Right atrium auricular region (tissue), 2 donors: Measurements from ENCODE around the gene DBN1. TPM values are rescaled to one million over a fixed set of nuclear protein-coding genes. Genes with fewer than 3 reads are reported as not detected.

ENCODE experiments used
- DNase-seq: peaks from one replicate; pipeline ENCODE4 v3.0.0-alpha.2; 2019; ENCODE audit warnings: low spot score
- H3K27ac ChIP-seq, 2 donors: fragments of 200-600 bp; sonication (generic); 1 replicate in 1 of 2; 2 replicates in 1 of 2; pipeline ENCODE4 v1.5.1; 2016 to 2019
- H3K27me3 ChIP-seq, 2 donors: fragments of 200-600 bp; sonication (generic); one replicate each; pipeline versions ENCODE4 v1.5.1 to v1.6.0; 2017 to 2019
- H3K36me3 ChIP-seq: fragments of 200-600 bp; sonication (generic); one replicate; pipeline ENCODE4 v1.5.1; 2016
- H3K4me1 ChIP-seq, 2 donors: fragments of 200-600 bp; sonication (generic); one replicate each; pipeline versions ENCODE4 v1.5.1 to v1.6.0; 2017 to 2019
- H3K4me3 ChIP-seq, 2 donors: fragments of 200-600 bp; sonication (generic); 1 replicate in 1 of 2; 2 replicates in 1 of 2; pipeline ENCODE4 v1.5.1; 2017 to 2019; ENCODE audit warnings: mild to moderate bottlenecking in 1 of 2, moderate library complexity in 1 of 2
- H3K9me3 ChIP-seq, 2 donors: fragments of 200-600 bp; sonication (generic); one replicate each; pipeline ENCODE4 v1.5.1; 2019
- CTCF ChIP-seq, 2 donors: fragments of 200-600 bp; sonication (generic); IDR thresholded peaks; one replicate each; pipeline ENCODE4 v1.5.1; 2019; ENCODE audit warnings: antibody characterized with exemption in 2 of 2
- total RNA-seq, 2 donors: library from RNA; depleted of rRNA; stranded (reverse); fragments of >200 nt; gene quantifications; one replicate each; pipeline ENCODE4 v1.1.0, GENCODE V29; 2016

DBN1 gene
- total RNA-seq, 2 donors from 2014 or later, result 25.0 to 47.2 TPM

GRCh38 chr5:177446200-177447065, 27.0 kb downstream of the DBN1 start, which contains the start of gene PRR7:
PRR7 (plus strand) TSS chr5:177446814; CDS start chr5:177455068, 8,254 bp downstream.
- Histone ChIP-seq H3K36me3 (no peaks in the 10 kb centered on the region), H3K27ac (no peak within 1 kb of the TSS), H3K4me1 (peaks cover 0 to 32% of the 10 kb centered on the region in 2 donors), H3K4me3 (peak within 1 kb of the TSS; percentile 47 to 64), H3K9me3 (no peaks in the 10 kb centered on the region), H3K27me3 (no peaks in the 10 kb centered on the region)
- no peak for DNase-seq
- TF ChIP-seq CTCF (IDR thresholded peaks at IDR 0.05), result no peak

- Histone ChIP-seq H3K27me3 (no peaks in the 10 kb centered on the region), H3K36me3 (peaks cover 2% of the 10 kb centered on the region), H3K9me3 (no peaks in the 10 kb centered on the region), H3K27ac (no peak overlapping the region), H3K4me3 (peak overlapping the region in 1 of 2 donors; percentile 64), H3K4me1 (peaks cover 0 to 29% of the 10 kb centered on the region in 2 donors)
- no peak for TF ChIP-seq CTCF (IDR thresholded peaks at IDR 0.05)
- DNase-seq, result no peak
Measured at GRCh38 chr5:177445917-177446199, 27.6 kb downstream of the DBN1 start.

GRCh38 chr5:177445052-177445916, 28.1 kb downstream of the DBN1 start:
- Histone ChIP-seq H3K27ac (no peak overlapping the region), H3K4me3 (no peak overlapping the region)
- no peak for TF ChIP-seq CTCF (IDR thresholded peaks at IDR 0.05)

GRCh38 chr5:177444106-177445051, 29.1 kb downstream of the DBN1 start:
- Histone ChIP-seq H3K4me1 (peaks cover 0 to 26% of the 10 kb centered on the region in 2 donors), H3K27ac (no peak overlapping the region), H3K36me3 (peaks cover 7% of the 10 kb centered on the region), H3K27me3 (no peaks in the 10 kb centered on the region), H3K9me3 (no peaks in the 10 kb centered on the region), H3K4me3 (no peak overlapping the region)
- TF ChIP-seq CTCF (IDR thresholded peaks at IDR 0.05), result no peak
- DNase-seq, result no peak

More at GRCh38 chr5:177445052-177445916, 28.1 kb downstream of the DBN1 start:
- peaks cover 0 to 26% of the 10 kb centered on the region in 2 donors for H3K4me1 ChIP-seq
- no peak for DNase-seq
- H3K27me3 ChIP-seq, result no peaks in the 10 kb centered on the region
- H3K9me3 ChIP-seq, result no peaks in the 10 kb centered on the region
- peaks cover 7% of the 10 kb centered on the region for H3K36me3 ChIP-seq
